HG03565 (cell line): ENCODE data around the gene NCOA5.

Experiments
- ATAC-seq: cut with Tn5 transposase; IDR thresholded peaks from one replicate; pipeline ENCODE4 v1.9.1; 2021; ENCODE audit warnings: mild to moderate bottlenecking, moderate library complexity; ENCODE audit not compliant: unreplicated experiment

Gene NCOA5

GRCh38 chr20:46089417-46090388, at the start of gene NCOA5:
Gene NCOA5, minus strand, starts transcription at chr20:46089962. Its CDS starts 10,538 bp downstream, at chr20:46079424.
- ATAC-seq, result peak; percentile 81

- ATAC-seq, result no peak
These were observed 49.6 kb upstream of the NCOA5 start for GRCh38 chr20:46139266-46139889.

- ATAC-seq, result no peak
These were observed 48.1 kb upstream of the NCOA5 start for GRCh38 chr20:46137816-46138215.

- ATAC-seq, result no peak
These were observed 46.3 kb upstream of the NCOA5 start for GRCh38 chr20:46135856-46136633.

GRCh38 chr20:46134716-46135115, 45.0 kb upstream of the NCOA5 start:
- ATAC-seq, result no peak

- no peak for ATAC-seq
These were observed 44.3 kb upstream of the NCOA5 start for GRCh38 chr20:46133886-46134654.

- ATAC-seq, result no peak
These were observed 43.0 kb upstream of the NCOA5 start for GRCh38 chr20:46132705-46133120.

- no peak for ATAC-seq
These were observed 41.6 kb upstream of the NCOA5 start for GRCh38 chr20:46131396-46131795.

GRCh38 chr20:46130534-46130933, 40.8 kb upstream of the NCOA5 start:
- no peak for ATAC-seq

- no peak for ATAC-seq
These were observed 40.3 kb upstream of the NCOA5 start for GRCh38 chr20:46129955-46130481.

- ATAC-seq, result no peak
These were observed 38.8 kb upstream of the NCOA5 start for GRCh38 chr20:46128310-46129151.

- ATAC-seq, result no peak
These were observed 37.7 kb upstream of the NCOA5 start for GRCh38 chr20:46127396-46128010.

- ATAC-seq, result no peak
These were observed 36.8 kb upstream of the NCOA5 start for GRCh38 chr20:46126440-46127056.

GRCh38 chr20:46123482-46124245, 33.9 kb upstream of the NCOA5 start:
- no peak for ATAC-seq

- no peak for ATAC-seq
These were observed 33.0 kb upstream of the NCOA5 start for GRCh38 chr20:46122516-46123481.

- ATAC-seq, result no peak
These were observed 32.3 kb upstream of the NCOA5 start for GRCh38 chr20:46122071-46122470.
